ENCODE data around the gene TMEM44. TPM values are rescaled to one million over a fixed set of nuclear protein-coding genes. Genes with fewer than 3 reads are reported as not detected.

TMEM44 gene
- total and polyA plus RNA-seq, 9 of the 15 experiments (the other 6 are each of a cell fraction or from before 2014, with no cell fraction given), result 0.53 to 18.1 (median 11.3) TPM

GRCh38 chr3:194632809-194633348 is 340 bp downstream of the TMEM44 start:
- in situ Hi-C loops (cut with MboI), result no loop called here
- intact Hi-C loops (cut with micrococcal nuclease), result loop anchor here (1.0 to 2.0 kb wide), 2 partner anchors 161 to 300 kb away; no protein-coding TSS in a partner anchor
- no TSS peak for BruUV-seq (replicated peaks)
- Histone ChIP-seq H3K27me3 (ENCODE audit: control insufficient read depth in 2 of 2, insufficient read depth in 2 of 2, low read length in 2 of 2) (no peaks in the 10 kb centered on the region; a peak in 1 of 5 replicates), H3K36me3 (ENCODE audit: control insufficient read depth, insufficient read depth, low read length) (peaks cover 27% of the 10 kb centered on the region; the same call in 1 of the 3 replicates), H3K79me2 (ENCODE audit: control insufficient read depth, insufficient read depth, low read length) (peaks cover 10% of the 10 kb centered on the region), H3K9me3 (replicated peaks; ENCODE audit: control insufficient read depth, insufficient read depth, low read depth, low read length) (peaks cover 21% of the 10 kb centered on the region), H3K9me1 (ENCODE audit: control insufficient read depth, insufficient read depth, low read length) (no peaks in the 10 kb centered on the region), H4K20me1 (replicated peaks; ENCODE audit: control insufficient read depth, insufficient read depth, low read length) (no peaks in the 10 kb centered on the region), H3K4me1 (replicated peaks in 1 of 2; ENCODE audit: control insufficient read depth in 2 of 2, insufficient read depth in 2 of 2, low read length in 2 of 2) (peaks cover 2 to 18% of the 10 kb centered on the region in 2 experiments; a peak in 3 of 5 replicates), H3K4me2 (ENCODE audit: insufficient read depth, low read length) (peak overlapping the region; percentile 92), H2AFZ (ENCODE audit: low read depth, low read length) (peak overlapping the region; percentile 96), H3K9ac (ENCODE audit: insufficient read depth in 1 of 2, low read depth in 2 of 2, low read length in 2 of 2) (peak overlapping the region; percentile 75 to 92), H3K27ac (ENCODE audit: extremely low read depth, low read depth, low read length) (peak overlapping the region; percentile 84), H3K4me3 (peak overlapping the region; percentile 86)
- FAIRE-seq (no peak), DNase-seq (ENCODE audit: extremely low read depth in 1 of 4, low spot score in 3 of 4) (peak; percentile 58 to 79 (median 68)), ATAC-seq (peak; percentile 74)
- under 1% methylated on average over 29 of the region's 56 CpGs for WGBS (ENCODE audit: insufficient coverage, low coverage, missing lambda C conversion rate)
- POLR2A ChIA-PET, result interaction anchor here (0.6 to 1.0 kb wide), 4 partner anchors 10 to 276 kb away, joined by 3 to 6 read pairs (median 3); no protein-coding TSS in a partner anchor
- CTCF ChIA-PET (ENCODE audit: low intra/inter-chr PET ratio), result interaction anchor here (0.6 to 0.8 kb wide), 2 partner anchors 38 to 300 kb away, joined by 3 to 4 read pairs; no protein-coding TSS in a partner anchor
- TF ChIP-seq UBTF (IDR thresholded peaks at IDR 0.05; ENCODE audit: borderline replicate concordance in 1 of 2, low read depth in 2 of 2, low read length in 2 of 2), result 0 out of 4 replicates have a peak, but pooled peaks of 1 of the 2 experiments have one; percentile 0
- TF ChIP-seq PHB2 (IDR thresholded peaks at IDR 0.05; ENCODE audit: low read depth), result no peak
- no peak for TF ChIP-seq RNF219 (CRISPR knock-in tag; IDR thresholded peaks at IDR 0.05)
- TF ChIP-seq DDX20 (tag; IDR thresholded peaks at IDR 0.05; ENCODE audit: low read depth), result no peak
- no peak for TF ChIP-seq ZNF347 (CRISPR knock-in tag; IDR thresholded peaks at IDR 0.05; ENCODE audit: low read depth)
- TF ChIP-seq, protein P1, sequence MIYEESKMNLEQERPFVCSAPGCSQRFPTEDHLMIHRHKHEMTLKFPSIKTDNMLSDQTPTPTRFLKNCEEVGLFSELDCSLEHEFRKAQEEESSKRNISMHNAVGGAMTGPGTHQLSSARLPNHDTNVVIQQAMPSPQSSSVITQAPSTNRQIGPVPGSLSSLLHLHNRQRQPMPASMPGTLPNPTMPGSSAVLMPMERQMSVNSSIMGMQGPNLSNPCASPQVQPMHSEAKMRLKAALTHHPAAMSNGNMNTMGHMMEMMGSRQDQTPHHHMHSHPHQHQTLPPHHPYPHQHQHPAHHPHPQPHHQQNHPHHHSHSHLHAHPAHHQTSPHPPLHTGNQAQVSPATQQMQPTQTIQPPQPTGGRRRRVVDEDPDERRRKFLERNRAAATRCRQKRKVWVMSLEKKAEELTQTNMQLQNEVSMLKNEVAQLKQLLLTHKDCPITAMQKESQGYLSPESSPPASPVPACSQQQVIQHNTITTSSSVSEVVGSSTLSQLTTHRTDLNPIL (CRISPR knock-in tag; IDR thresholded peaks at IDR 0.05), result no peak
